Pulmonary artery endothelial cell (primary cell): ENCODE results near the gene BGN. TPM values are rescaled to one million over a fixed set of nuclear protein-coding genes. Genes with fewer than 3 reads are reported as not detected.

ENCODE experiments used
- DNase-seq: peaks from one replicate; pipeline ENCODE4 v3.0.0-alpha.2; 2011; ENCODE audit warnings: low read depth, low spot score
- total RNA-seq: library from RNA; depleted of rRNA; stranded (reverse); fragments of >200 nt; gene quantifications from 2 replicates; pipeline ENCODE4 v1.2.3, GENCODE V29; 2014

The BGN gene
- total RNA-seq, 1 donor from 2014 or later: 22.9 TPM

DNA sequence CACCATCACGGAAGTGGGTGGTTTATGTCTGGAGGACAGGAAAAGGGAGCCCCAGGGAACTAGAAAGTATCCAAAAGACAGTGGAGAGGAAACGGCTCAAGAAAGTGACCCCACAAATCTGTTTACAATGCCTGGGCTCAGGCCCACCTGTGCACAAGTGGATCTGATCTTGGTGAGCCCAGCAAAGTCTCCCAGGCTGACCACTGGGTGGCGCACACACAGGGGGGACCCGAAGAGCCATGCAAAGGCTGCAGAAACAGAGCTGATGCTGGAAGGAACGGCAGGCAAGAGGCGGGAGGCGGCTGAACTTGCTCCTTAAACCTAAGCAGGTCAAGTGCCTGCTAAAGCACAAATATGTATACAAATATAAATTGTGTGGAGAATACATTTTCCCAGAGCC lies 34.0 kb upstream of the BGN start:
- peak; percentile 13 for DNase-seq

DNA sequence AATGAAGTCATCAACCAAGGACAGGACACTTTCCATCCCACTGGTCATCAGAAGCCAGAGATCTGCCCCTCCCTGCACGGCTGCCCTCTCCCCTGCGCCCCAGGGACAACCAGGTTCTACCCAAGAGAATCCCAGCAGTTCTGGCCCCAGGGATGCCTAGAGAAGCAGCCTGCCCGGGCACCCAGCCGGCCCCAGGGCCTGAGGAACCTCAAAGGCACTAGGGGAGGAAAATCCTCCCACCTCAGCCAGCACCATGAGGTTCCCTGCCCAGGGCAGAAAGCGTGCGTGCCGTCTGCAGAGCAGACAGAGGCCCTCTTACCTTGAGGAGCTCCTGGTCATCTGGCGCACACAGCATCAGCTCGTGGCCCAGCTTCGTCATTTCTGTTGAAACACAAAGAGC lies 32.5 kb upstream of the BGN start:
- DNase-seq: no peak

- no peak for DNase-seq
Measured at GRCh38 chrX:153463031-153463430, 31.7 kb upstream of the BGN start.

DNA sequence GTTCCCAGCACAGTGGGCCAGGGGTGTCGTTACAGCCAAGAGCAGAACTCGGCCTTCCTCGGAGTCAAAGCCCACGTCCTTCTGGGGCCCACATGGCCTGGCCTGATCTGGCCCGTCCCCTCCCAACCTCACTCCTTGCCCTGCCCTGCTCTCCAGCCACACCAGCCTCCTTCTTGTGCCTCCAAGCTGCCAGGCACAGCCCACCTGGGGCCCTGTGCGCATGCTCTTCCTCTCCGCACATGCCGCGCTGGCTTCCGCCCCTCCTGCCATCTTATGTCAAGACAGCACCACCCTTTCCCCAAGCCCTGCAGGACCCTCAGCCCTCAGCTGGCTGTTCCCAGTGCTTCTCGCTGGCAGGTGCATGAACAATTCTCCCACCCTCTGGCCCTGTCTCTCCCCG lies 31.2 kb upstream of the BGN start:
- no peak for DNase-seq

GRCh38 chrX:153464116-153464515 lies 30.7 kb upstream of the BGN start:
- no peak for DNase-seq

DNA sequence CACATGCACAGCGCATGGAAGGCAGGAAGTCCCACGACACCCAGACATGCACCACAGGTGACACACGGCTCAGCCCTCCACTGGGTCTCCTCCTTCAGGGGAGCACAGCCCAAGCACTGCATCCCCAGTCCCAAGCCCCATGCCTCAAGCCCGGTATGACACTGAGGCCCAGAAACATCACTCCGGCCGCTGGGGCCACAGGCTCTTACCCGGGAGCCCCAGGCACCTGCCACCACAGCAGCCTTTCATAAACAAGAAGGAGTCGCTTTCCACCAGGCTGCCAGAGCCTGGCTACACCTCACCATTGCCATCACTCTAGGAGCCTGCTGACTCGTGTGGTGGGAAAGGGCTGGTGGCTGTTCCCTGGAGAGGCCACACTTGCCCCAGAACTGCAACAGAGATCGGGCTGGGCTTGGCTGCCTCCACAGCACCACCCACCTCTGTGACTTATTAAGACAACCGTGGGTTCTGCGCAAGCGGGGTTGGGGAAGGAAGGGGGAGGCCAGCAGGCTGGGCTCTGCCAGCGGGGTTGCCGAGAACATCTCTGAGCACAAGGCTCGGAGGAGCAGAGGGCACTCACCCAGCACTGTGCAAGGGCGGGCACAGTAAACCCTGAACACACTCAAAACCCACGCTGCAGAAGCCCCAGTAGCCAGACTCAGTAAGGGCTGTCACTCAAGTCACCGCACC lies 28.9 kb upstream of the BGN start:
- no peak for DNase-seq

DNA sequence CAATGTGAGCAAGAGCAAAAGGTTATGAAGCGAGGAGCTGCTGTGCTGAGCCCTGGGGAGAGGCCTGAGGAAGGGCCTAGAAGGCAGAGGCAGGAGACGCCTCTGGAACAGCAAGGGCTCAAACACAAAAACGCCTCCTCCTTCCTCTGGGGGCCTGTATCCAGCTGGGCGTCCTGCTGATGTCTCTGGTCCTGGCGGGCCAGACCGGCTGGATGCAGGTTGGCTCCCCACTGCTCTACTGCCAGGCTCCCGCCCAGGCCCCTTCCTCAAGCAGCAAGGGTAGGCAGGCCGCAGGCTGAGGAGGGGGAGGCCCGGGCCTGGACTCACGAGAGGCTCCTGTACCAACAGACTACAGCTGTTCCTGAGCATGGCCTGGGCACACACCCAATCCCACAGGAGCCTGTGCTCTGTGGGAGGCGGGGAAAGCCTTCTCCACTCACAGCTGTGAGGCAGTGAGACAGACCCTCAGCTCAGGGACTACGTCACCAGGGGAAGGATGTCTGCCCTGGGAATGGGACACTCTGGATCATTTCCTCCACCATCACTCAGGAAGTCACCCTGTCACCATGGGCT lies 26.7 kb upstream of the BGN start:
- no peak for DNase-seq

DNA sequence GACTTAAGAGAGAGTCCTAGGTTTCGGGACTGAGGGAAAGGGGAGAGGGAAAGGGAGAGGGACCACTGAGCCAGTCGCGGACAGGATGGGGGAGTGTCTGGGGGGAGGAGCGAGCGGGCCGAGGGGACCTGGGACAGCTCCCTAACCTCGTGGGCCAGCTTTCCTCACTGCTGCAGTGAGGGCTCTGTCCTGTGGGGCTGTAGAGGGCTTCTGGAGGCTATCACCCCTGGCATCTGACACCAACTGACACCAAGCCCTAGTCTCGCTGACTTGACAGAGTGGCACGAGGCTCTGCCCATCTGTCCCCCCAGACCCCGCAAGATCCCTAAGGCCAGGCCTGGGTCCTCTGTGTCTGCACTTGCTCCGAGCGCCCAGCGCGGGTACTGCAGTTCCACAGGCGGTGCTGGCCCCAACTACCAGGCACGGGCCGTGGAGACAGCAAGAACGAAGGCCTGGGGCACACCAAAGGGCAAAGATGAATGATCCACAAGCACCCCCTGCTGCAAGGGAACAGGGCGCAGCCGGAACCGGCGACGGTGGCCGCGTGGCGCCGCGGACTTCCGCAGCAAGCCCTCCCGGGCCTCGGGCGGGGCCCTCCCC lies 24.9 kb upstream of the BGN start:
- DNase-seq: no peak

DNA sequence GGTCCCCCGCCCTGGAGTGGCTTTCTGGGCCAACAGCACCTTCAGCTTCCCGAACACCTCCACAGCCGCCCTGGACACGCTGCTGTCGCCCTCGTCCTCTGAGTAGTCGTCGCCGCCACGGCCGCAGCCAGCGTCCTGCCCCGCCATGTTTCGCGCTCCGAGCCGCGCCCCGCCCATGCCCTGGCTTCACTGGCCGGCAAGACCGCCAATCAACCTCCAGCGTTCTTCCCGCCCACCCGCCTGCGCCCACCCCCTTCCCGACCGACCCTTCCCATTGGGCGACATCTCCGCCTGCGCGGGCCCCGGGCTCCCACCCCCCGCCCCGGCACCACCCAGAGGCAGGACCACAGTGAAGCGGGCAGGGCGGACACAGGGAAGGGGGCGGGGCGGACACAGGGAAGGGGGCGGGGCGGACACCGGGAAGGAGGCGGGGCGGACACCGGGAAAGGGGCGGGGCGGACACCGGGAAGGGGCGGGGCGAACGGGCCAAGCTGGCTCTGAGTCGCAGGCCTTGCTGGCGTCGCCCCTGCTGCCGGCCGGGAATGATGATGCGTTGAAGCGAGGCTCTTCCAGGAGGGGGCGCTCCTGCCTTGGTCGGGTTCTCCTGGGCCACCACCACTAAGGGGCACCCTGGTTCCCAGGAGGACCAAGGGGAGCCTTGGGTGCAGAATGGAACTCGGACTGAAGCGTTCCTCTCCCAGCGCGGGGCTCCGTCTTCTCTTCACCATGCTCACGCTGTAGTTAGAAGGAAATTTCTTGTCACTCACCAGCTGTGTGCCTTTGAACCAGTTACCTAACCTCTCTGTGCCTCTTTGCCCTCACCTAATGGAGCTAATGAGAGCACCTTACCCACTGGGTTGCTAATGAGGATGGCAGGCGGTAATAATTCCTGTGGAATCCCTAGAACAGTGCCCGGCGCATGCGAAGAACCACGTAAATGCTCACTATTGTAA lies 24.1 kb upstream of the BGN start, which contains the start of gene HAUS7:
HAUS7 (minus strand) TSS at position 166 of the 953 bp plus-strand sequence; CDS start at position 147, 19 bp downstream.
- peak; percentile 68 for DNase-seq

GRCh38 chrX:153471663-153472280 lies 23.0 kb upstream of the BGN start:
- DNase-seq: no peak

DNA sequence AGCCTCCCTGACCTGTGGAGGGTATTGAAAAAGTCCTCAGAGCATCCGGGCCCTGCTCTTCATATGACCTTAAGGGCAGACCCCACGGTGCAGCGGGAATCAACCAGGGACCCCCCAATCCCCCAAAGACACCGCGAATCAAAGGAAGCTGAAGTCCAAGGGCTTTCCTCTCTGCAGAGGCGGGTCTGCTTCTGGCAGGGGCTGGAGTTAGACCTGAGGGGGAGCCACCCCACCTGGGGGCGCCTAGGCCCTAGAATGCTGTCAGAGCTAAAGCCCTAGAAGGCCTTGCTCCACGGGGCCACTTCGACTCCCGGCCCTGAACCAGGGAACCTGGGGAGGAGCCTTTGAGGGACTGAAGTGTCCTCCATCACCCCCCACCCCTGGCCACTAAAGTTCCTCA lies 21.7 kb upstream of the BGN start:
- no peak for DNase-seq

GRCh38 chrX:153474266-153474665 lies 20.5 kb upstream of the BGN start:
- no peak for DNase-seq

GRCh38 chrX:153474718-153475117 lies 20.1 kb upstream of the BGN start:
- DNase-seq: peak; percentile 24

- DNase-seq: no peak
Measured at GRCh38 chrX:153475271-153475670, 19.5 kb upstream of the BGN start.

GRCh38 chrX:153475751-153476281 lies 19.0 kb upstream of the BGN start:
- DNase-seq: no peak

DNA sequence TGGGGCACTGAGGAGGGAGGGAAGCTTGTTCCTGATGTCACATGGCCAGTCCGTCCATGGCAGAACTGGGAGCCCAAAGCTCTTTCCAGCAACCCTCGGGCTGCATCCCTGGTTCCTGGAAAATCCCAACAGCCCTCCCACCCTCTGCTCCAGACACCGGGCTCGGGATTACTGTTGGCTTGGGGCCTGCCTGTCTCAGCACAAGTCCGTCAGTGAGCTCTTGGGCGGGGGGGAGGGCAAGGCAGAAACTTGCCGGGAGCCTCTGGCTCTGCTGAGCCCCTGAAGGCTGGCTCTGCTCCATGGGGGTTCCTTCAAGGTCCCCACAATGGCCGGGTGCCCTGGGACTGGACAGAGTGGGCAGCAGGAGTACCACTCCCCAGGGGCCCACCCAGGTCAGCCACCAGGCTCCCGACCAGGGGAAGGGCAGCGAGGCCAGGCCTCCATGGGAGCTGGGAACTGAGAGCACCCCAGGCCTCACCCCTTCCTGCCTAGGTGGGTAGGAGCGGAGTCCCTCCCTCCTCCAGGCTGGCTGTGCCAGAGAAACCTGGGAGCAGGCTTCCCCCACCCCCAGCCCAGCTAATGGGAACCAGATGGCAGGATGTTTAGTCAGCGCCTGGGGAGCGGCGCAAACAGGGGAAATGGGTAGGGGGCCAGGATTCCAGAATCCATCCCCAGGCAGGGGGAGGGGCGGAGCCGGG lies 18.0 kb upstream of the BGN start:
- DNase-seq: peak; percentile 37

GRCh38 chrX:153477364-153477857 lies 17.4 kb upstream of the BGN start:
- no peak for DNase-seq

GRCh38 chrX:153477901-153478300 lies 16.9 kb upstream of the BGN start:
- no peak for DNase-seq

GRCh38 chrX:153478746-153479145 lies 16.0 kb upstream of the BGN start:
- no peak for DNase-seq

DNA sequence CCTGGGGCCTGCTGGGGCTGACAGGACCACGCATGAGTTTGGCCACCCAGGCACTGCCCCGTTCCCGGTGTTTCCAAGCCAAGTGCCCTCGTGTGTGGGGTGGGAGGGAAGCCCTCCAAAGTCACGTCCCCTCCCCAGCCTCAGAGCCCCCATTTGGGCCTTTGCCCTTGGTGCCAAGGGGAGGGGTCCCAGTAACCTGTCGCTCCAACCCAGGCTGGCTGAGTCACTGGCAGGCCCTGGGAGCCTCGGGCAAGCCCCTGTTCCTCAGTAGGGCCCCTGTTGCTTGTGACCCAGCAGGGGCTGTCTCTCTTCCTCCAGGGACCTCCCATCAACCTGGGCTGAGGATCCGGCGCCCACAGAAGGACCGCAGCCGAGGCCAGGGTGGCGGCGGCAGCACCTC lies 13.7 kb upstream of the BGN start:
- no peak for DNase-seq
